ENCODE data around the gene SERGEF.

DNA sequence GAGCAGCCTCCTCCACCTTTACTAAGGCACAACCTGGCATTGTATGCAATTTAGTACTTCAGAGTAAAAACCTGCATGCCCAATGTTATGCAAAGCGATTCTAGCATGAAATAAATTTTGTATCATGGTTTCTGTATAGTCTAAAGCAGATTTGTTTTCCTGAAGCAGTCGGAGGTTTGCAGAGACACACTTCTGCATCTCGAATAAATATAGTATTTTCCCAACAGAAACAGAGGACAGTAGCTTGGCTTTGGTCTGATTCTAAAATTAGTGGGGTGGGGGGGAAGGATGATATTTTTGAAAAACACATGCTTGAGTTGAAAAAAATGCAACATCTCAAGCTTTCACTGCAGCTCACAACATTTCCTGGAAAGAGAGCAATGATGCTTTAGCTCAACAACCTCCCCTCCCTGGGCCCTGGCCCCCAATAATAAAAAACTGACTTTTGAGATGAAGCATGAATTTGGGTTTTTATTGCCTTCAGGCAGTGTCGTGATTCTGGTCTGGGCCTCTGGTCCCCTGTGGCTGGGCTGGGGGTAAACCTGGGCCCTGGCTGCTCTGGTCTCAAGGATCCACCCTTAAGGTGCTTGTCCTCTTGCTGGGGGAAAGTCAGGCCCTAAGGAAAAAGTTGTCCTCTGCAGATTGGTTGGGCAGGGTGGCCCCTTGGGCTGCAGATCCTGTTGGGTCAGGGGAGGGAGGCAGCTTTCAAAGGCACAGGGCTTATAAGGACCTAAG lies 230.1 kb downstream of the SERGEF start:
- TF ChIP-seq POLR2A (IDR thresholded peaks at IDR 0.05), result no peak
- TF ChIP-seq EP300 (IDR thresholded peaks at IDR 0.05), result no peak
